WTC11 (cell line): Measurements from ENCODE around the gene GALNT18. TPM values are rescaled to one million over a fixed set of nuclear protein-coding genes. Genes with fewer than 3 reads are reported as not detected.
A peak's percentile ranks its signal among the peaks of the same experiment; 100 is the strongest.

ENCODE experiments used
- ATAC-seq: fragments of 200-7000 bp; cut with Tn5 transposase; 2 replicates; pipeline ENCODE4 v1.10.0; 2021; ENCODE audit warnings: mild to moderate bottlenecking, moderate library complexity
- CTCF ChIA-PET: fragments of 300-600 bp; sonication (Branson Sonifier 250); formaldehyde crosslinking; loops from one replicate; lab custom pipeline; 2021; ENCODE audit warnings: antibody characterized with exemption; lab: Charles Lee
- POLR2A ChIA-PET: fragments of 350-600 bp; sonication (Branson Sonifier 250); formaldehyde crosslinking; loops from one replicate; lab custom pipeline; 2021; ENCODE audit warnings: antibody characterized with exemption; lab: Charles Lee
- DNase-seq: peaks from one replicate; pipeline ENCODE4 v3.0.0; 2021; ENCODE audit warnings: low spot score
- H3K27ac Mint-ChIP-seq: 2 replicates; pipeline ENCODE4 v1.8.0; 2021; ENCODE audit warnings: mixed read lengths
- H3K27me3 Mint-ChIP-seq: 2 replicates; pipeline ENCODE4 v1.8.0; 2021; ENCODE audit warnings: low read depth, mild to moderate bottlenecking, moderate library complexity, mixed read lengths
- H3K36me3 Mint-ChIP-seq: 2 replicates; pipeline ENCODE4 v1.8.0; 2021; ENCODE audit warnings: mixed read lengths
- H3K4me1 Mint-ChIP-seq: 2 replicates; pipeline ENCODE4 v1.8.0; 2022; ENCODE audit warnings: mixed read lengths
- H3K4me3 Mint-ChIP-seq: 2 replicates; pipeline ENCODE4 v1.8.0; 2021; ENCODE audit warnings: mild to moderate bottlenecking, moderate library complexity, mixed read lengths
- H3K9me3 Mint-ChIP-seq: 2 replicates; pipeline ENCODE4 v1.8.0; 2021; ENCODE audit warnings: mixed read lengths
- AR ChIP-seq: fragments of 250-450 bp; sonication (Bioruptor Pico); IDR thresholded peaks from 2 replicates; pipeline ENCODE4 v1.9.0; 2021; ENCODE audit warnings: mild to moderate bottlenecking
- CBFB ChIP-seq: sonication (generic); formaldehyde crosslinking; IDR thresholded peaks from 2 replicates; pipeline ENCODE4 v1.8.1; 2022; ENCODE audit warnings: mild to moderate bottlenecking, low read depth, missing genetic modification reagents
- CREM ChIP-seq: sonication (generic); formaldehyde crosslinking; IDR thresholded peaks from 2 replicates; pipeline ENCODE4 v1.8.1; 2022; ENCODE audit warnings: mild to moderate bottlenecking, missing genetic modification reagents, moderate library complexity
- ELF4 ChIP-seq: sonication (generic); formaldehyde crosslinking; IDR thresholded peaks from 2 replicates; pipeline ENCODE4 v1.8.1; 2022; ENCODE audit warnings: low read depth, mild to moderate bottlenecking, moderate library complexity, missing genetic modification reagents
- ESRRA ChIP-seq: sonication (generic); formaldehyde crosslinking; IDR thresholded peaks from 2 replicates; pipeline ENCODE4 v1.8.1; 2022; ENCODE audit warnings: mild to moderate bottlenecking, missing genetic modification reagents, borderline replicate concordance
- FOXP1 ChIP-seq: sonication (generic); formaldehyde crosslinking; IDR thresholded peaks from 2 replicates; pipeline ENCODE4 v1.8.0; 2022; ENCODE audit warnings: missing genetic modification reagents, mild to moderate bottlenecking, moderate library complexity, borderline replicate concordance
- GABPB1 ChIP-seq: sonication (generic); formaldehyde crosslinking; IDR thresholded peaks from 2 replicates; pipeline ENCODE4 v1.8.1; 2023; ENCODE audit warnings: mild to moderate bottlenecking, missing genetic modification reagents
- GTF2I ChIP-seq: fragments of 250-450 bp; sonication (Bioruptor Pico); conservative IDR thresholded peaks from 2 replicates; pipeline ENCODE4 v1.4.0; 2021; ENCODE audit warnings: mild to moderate bottlenecking
- HMGXB4 ChIP-seq: sonication (generic); formaldehyde crosslinking; IDR thresholded peaks from 2 replicates; pipeline ENCODE4 v1.8.1; 2023; ENCODE audit warnings: mild to moderate bottlenecking, moderate library complexity, missing genetic modification reagents
- KAT7 ChIP-seq: sonication (generic); formaldehyde crosslinking; IDR thresholded peaks from 2 replicates; pipeline ENCODE4 v1.8.1; 2023; ENCODE audit warnings: missing genetic modification reagents, mild to moderate bottlenecking, borderline replicate concordance
- MXD4 ChIP-seq: fragments of 250-450 bp; sonication (Bioruptor Pico); IDR thresholded peaks from 2 replicates; pipeline ENCODE4 v1.8.0; 2021; ENCODE audit warnings: mild to moderate bottlenecking, moderate library complexity, borderline replicate concordance
- MYBL2 ChIP-seq: sonication (generic); formaldehyde crosslinking; IDR thresholded peaks from 2 replicates; pipeline ENCODE4 v1.8.1; 2023; ENCODE audit warnings: mild to moderate bottlenecking, moderate library complexity, missing genetic modification reagents
- SP1 ChIP-seq: sonication (generic); formaldehyde crosslinking; conservative IDR thresholded peaks from 2 replicates; pipeline ENCODE4 v1.8.1; 2022; ENCODE audit warnings: missing genetic modification reagents
- TP53 ChIP-seq: sonication (generic); formaldehyde crosslinking; IDR thresholded peaks from 2 replicates; pipeline ENCODE4 v1.8.1; 2023; ENCODE audit warnings: mild to moderate bottlenecking, missing genetic modification reagents
- ZBTB21 ChIP-seq: sonication (generic); formaldehyde crosslinking; IDR thresholded peaks from 2 replicates; pipeline ENCODE4 v1.8.1; 2023; ENCODE audit warnings: mild to moderate bottlenecking, missing genetic modification reagents, borderline replicate concordance
- ZNF281 ChIP-seq: sonication (generic); formaldehyde crosslinking; IDR thresholded peaks from 2 replicates; pipeline ENCODE4 v1.8.0; 2023; ENCODE audit warnings: mild to moderate bottlenecking, missing genetic modification reagents
- ZNF416 ChIP-seq: fragments of 250-450 bp; sonication (Bioruptor Pico); IDR thresholded peaks from 2 replicates; pipeline ENCODE4 v1.9.0; 2021; ENCODE audit warnings: mild to moderate bottlenecking, inconsistent platforms
- total RNA-seq: library from RNA; stranded (reverse); gene quantifications from 3 replicates; pipeline ENCODE4 v1.2.3, GENCODE V29; 2021
- TF ChIP-seq, protein P1 (sequence below): sonication (generic); formaldehyde crosslinking; conservative IDR thresholded peaks from 2 replicates; pipeline ENCODE4 v1.8.1; 2022; ENCODE audit warnings: mild to moderate bottlenecking, missing genetic modification reagents
- TF ChIP-seq, protein P2 (sequence below): sonication (generic); formaldehyde crosslinking; IDR thresholded peaks from 2 replicates; pipeline ENCODE4 v1.8.0; 2023; ENCODE audit warnings: missing genetic modification reagents, mild to moderate bottlenecking, borderline replicate concordance

The GALNT18 gene
- total RNA-seq, 1 experiment from 2014 or later, result 5.0 TPM

DNA sequence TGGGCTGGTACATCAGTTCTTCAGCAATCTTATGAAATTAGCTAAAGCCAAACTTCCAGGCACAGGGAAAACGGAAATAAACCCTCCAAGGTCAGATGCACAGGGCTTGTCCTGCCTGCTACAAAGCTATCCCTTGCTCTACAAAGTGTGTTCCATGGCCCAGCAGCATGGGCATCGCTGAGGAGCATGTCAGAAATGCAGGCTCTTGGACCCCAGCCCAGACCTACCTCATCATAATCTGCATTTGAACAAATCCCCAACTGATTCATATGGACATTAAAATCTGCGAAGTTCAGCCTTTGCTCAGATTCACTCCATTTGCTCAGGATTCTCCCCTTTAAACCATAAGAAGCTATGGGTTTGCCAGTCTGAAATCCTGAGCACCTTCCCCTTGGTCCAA lies 139.1 kb downstream of the GALNT18 start (continued):
- TF ChIP-seq ZNF281 (CRISPR knock-in tag), result no peak
- TF ChIP-seq CBFB (CRISPR knock-in tag), result no peak

DNA sequence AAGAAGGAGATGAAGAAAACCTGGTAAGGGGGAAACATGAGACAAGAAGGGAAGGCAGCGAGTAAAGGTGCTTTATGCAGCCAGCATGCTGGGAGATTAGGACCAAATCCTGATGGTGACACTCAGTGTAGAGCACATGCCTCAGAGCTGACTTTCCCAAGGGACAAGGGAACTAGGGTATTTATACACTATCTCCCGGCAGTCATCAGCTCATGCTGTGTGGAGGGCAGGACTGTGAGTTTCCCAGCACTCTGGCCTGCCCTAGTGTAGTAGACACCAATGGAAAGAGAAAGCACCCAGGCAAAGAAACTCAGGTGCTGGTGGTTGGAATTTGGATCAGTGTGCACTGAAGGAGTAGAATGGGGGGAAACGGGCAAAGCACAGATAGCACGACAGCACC lies 140.4 kb downstream of the GALNT18 start:
- Mint-ChIP-seq H3K27me3 (no peaks in the 10 kb centered on the region), H3K9me3 (no peaks in the 10 kb centered on the region), H3K27ac (no peak overlapping the region), H3K4me1 (peaks cover 21% of the 10 kb centered on the region), H3K4me3 (no peak overlapping the region), H3K36me3 (no peaks in the 10 kb centered on the region)
- ATAC-seq (no peak), DNase-seq (no peak)
- TF ChIP-seq ZBTB21 (CRISPR knock-in tag), result no peak
- no peak for TF ChIP-seq CREM (CRISPR knock-in tag)
- no peak for TF ChIP-seq GTF2I (CRISPR knock-in tag)
- TF ChIP-seq TP53 (CRISPR knock-in tag), result no peak
- TF ChIP-seq SP1 (CRISPR knock-in tag), result no peak
- TF ChIP-seq ZNF416 (CRISPR knock-in tag), result no peak
- ChIA-PET POLR2A (no interaction called here), CTCF (interaction anchor here (0.5 to 1.0 kb wide), 2 partner anchors 140 to 389 kb away, joined by 3 read pairs; partner anchors contain the start of gene GALNT18)

GRCh38 chr11:11480971-11481370 lies 140.8 kb downstream of the GALNT18 start:
- ChIA-PET CTCF (interaction anchor here (0.5 to 1.0 kb wide), 2 partner anchors 141 to 389 kb away, joined by 3 read pairs; partner anchors contain the start of gene GALNT18), POLR2A (no interaction called here)
- no peak overlapping the region for H3K27ac Mint-ChIP-seq
- peaks cover 21% of the 10 kb centered on the region for H3K4me1 Mint-ChIP-seq
- ATAC-seq (no peak), DNase-seq (no peak)
- TF ChIP-seq ZNF416 (CRISPR knock-in tag) (no peak), MXD4 (CRISPR knock-in tag) (no peak), GABPB1 (CRISPR knock-in tag) (no peak), CBFB (CRISPR knock-in tag) (no peak)
- H3K4me3 Mint-ChIP-seq, result no peak overlapping the region
- no peaks in the 10 kb centered on the region for H3K36me3 Mint-ChIP-seq
- H3K27me3 Mint-ChIP-seq, result no peaks in the 10 kb centered on the region
- no peaks in the 10 kb centered on the region for H3K9me3 Mint-ChIP-seq

DNA sequence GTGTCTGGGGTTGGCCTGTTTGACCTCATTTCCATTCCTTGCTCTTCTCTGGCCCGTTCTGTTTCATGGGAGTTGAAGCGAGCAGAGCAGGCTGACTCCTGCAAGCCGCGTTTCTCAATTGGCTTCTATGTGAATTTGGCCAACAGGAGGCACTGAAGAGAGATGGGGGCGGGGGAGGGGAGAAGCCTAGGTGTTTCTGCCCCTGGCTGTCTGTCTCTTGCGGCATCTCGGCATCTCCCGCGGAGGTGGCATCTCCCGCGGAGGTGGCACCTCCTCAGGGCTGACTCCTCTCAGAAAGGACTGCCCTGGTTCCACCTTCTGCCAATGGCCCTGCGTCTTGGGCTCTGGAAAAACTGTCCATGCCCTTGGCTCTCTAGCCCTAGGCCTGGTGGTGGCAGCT lies 143.1 kb downstream of the GALNT18 start:
- no peaks in the 10 kb centered on the region for H3K27me3 Mint-ChIP-seq
- peak; percentile 90 for ATAC-seq
- no peak overlapping the region for H3K27ac Mint-ChIP-seq
- peaks cover 27% of the 10 kb centered on the region for H3K4me1 Mint-ChIP-seq
- ChIA-PET CTCF (no interaction called here), POLR2A (no interaction called here)
- peak; percentile 39 for DNase-seq
- no peaks in the 10 kb centered on the region for H3K36me3 Mint-ChIP-seq
- H3K9me3 Mint-ChIP-seq, result no peaks in the 10 kb centered on the region
- H3K4me3 Mint-ChIP-seq, result no peak overlapping the region
- TF ChIP-seq, protein P1, sequence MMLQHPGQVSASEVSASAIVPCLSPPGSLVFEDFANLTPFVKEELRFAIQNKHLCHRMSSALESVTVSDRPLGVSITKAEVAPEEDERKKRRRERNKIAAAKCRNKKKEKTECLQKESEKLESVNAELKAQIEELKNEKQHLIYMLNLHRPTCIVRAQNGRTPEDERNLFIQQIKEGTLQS (CRISPR knock-in tag), result no peak
- TF ChIP-seq FOXP1 (CRISPR knock-in tag) (no peak), ESRRA (CRISPR knock-in tag) (no peak), ELF4 (no peak), HMGXB4 (CRISPR knock-in tag) (no peak), MYBL2 (CRISPR knock-in tag) (no peak), KAT7 (no peak), AR (CRISPR knock-in tag) (no peak)
- TF ChIP-seq, protein P2, sequence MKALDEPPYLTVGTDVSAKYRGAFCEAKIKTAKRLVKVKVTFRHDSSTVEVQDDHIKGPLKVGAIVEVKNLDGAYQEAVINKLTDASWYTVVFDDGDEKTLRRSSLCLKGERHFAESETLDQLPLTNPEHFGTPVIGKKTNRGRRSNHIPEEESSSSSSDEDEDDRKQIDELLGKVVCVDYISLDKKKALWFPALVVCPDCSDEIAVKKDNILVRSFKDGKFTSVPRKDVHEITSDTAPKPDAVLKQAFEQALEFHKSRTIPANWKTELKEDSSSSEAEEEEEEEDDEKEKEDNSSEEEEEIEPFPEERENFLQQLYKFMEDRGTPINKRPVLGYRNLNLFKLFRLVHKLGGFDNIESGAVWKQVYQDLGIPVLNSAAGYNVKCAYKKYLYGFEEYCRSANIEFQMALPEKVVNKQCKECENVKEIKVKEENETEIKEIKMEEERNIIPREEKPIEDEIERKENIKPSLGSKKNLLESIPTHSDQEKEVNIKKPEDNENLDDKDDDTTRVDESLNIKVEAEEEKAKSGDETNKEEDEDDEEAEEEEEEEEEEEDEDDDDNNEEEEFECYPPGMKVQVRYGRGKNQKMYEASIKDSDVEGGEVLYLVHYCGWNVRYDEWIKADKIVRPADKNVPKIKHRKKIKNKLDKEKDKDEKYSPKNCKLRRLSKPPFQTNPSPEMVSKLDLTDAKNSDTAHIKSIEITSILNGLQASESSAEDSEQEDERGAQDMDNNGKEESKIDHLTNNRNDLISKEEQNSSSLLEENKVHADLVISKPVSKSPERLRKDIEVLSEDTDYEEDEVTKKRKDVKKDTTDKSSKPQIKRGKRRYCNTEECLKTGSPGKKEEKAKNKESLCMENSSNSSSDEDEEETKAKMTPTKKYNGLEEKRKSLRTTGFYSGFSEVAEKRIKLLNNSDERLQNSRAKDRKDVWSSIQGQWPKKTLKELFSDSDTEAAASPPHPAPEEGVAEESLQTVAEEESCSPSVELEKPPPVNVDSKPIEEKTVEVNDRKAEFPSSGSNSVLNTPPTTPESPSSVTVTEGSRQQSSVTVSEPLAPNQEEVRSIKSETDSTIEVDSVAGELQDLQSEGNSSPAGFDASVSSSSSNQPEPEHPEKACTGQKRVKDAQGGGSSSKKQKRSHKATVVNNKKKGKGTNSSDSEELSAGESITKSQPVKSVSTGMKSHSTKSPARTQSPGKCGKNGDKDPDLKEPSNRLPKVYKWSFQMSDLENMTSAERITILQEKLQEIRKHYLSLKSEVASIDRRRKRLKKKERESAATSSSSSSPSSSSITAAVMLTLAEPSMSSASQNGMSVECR (CRISPR knock-in tag), result no peak
